Right lobe of liver (tissue), 6 donors: Measurements from ENCODE around the gene UBR1. TPM values are rescaled to one million over a fixed set of nuclear protein-coding genes. Genes with fewer than 3 reads are reported as not detected.
"Not testable (repeated sequence)": the region's sequence is repeated elsewhere in the genome, so short reads cannot be mapped to it uniquely, and the experiment has no call there.

Experiments
- ATAC-seq, 4 donors: fragments of 200-7000 bp; cut with Tn5 transposase; one replicate each; pipeline ENCODE4 v1.9.1; 2020; ENCODE audit warnings: mild to moderate bottlenecking in 4 of 4, moderate library complexity in 4 of 4
- DNase-seq, 3 donors: peaks; one replicate each; pipeline ENCODE4 v3.0.0-alpha.2; 2020
- H3K27ac ChIP-seq, 3 donors: fragments of 200-600 bp; one replicate each; pipeline ENCODE4 v1.8.0; 2022
- H3K27me3 ChIP-seq, 2 donors: fragments of 200-600 bp; one replicate each; pipeline ENCODE4 v1.8.0; 2022
- H3K36me3 ChIP-seq, 4 donors: fragments of 200-600 bp; sonication (generic) in 1 of 4; one replicate each; pipeline versions ENCODE4 v1.5.1 to v1.8.0; 2017 to 2022; ENCODE audit warnings: control low read depth in 1 of 4
- H3K4me1 ChIP-seq, 4 donors: fragments of 200-600 bp; sonication (generic) in 1 of 4; one replicate each; pipeline versions ENCODE4 v1.5.1 to v1.8.0; 2017 to 2022; ENCODE audit warnings: control low read depth in 1 of 4
- H3K4me3 ChIP-seq, 3 donors: fragments of 200-600 bp; one replicate each; pipeline ENCODE4 v1.8.0; 2022
- H3K9me3 ChIP-seq, 4 donors: fragments of 200-600 bp; sonication (generic) in 1 of 4; one replicate each; pipeline versions ENCODE4 v1.5.1 to v1.8.0; 2017 to 2022; ENCODE audit warnings: control low read depth in 1 of 4
- CTCF ChIP-seq, 4 donors: fragments of 200-600 bp in 3 of 4; fragments of 450-650 bp in 1 of 4; IDR thresholded peaks; one replicate each; pipeline versions ENCODE4 v1.5.1 to v1.8.0; 2016 to 2022; ENCODE audit warnings: antibody characterized with exemption in 4 of 4, mild to moderate bottlenecking in 2 of 4
- POLR2A ChIP-seq: fragments of 450-650 bp; IDR thresholded peaks from one replicate; pipeline ENCODE4 v1.6.1; 2017; ENCODE audit warnings: antibody characterized with exemption, mild to moderate bottlenecking
- WGBS: methylation state at CpG from one replicate; pipeline ENCODE4 v1.1.6; 2018; ENCODE audit warnings: low coverage, low lambda C conversion rate; ENCODE audit not compliant: insufficient coverage; ENCODE audit errors: missing lambda C conversion rate; 5-methylcytosine and 5-hydroxymethylcytosine counted together
- intact Hi-C, 2 donors: fragments of 100-400 bp; cut with DNase I; formaldehyde crosslinking; loops; one replicate each; pipeline versions ENCODE4 v1.11.2 to v1.14.1; 2022
- total RNA-seq, 6 experiments: library from RNA; depleted of rRNA in 2 of 6; stranded (reverse); fragments of >200 nt in 2 of 6; fragmentation: NEBNext Ultra II Directional in 3 of 6; extraction: Animal tissue kit (Norgen Biotek cat#: 25700) in 3 of 6; gene quantifications; one replicate each; pipeline versions ENCODE4 v1.1.0 to v1.2.4, GENCODE V29; 2016 to 2023
- donor health status: DM: no; HTN: yes; CAD: no.
- donor health status: DM: no; HTN: no; CAD: no.
- donor health status: DM: no; HTN: no; CAD: no.
- donor health status: DM: no; HTN: yes; CAD: no.
- donor health status: DM: no; HTN: yes; CAD: no.

The UBR1 gene
- total RNA-seq, 6 experiments from 2014 or later, result 8.8 to 15.6 (median 10.6) TPM

- no peak for DNase-seq
- H3K4me1 ChIP-seq, result no peaks in the 10 kb centered on the region
- H3K36me3 ChIP-seq, result peaks cover 0 to 63% (median 18%) of the 10 kb centered on the region in 4 donors
Observed at GRCh38 chr15:43025150-43025549, 80.7 kb downstream of the UBR1 start.

GRCh38 chr15:43014671-43015070, 91.2 kb downstream of the UBR1 start:
- H3K27me3 ChIP-seq, ATAC-seq, DNase-seq, H3K9me3 ChIP-seq, H3K4me1 ChIP-seq, intact Hi-C loops, H3K27ac ChIP-seq, H3K4me3 ChIP-seq: not testable (repeated sequence)
- peaks cover 0 to 24% (median 3%) of the 10 kb centered on the region in 4 donors for H3K36me3 ChIP-seq
- no CpG with 5 or more reads among the region's 31 CpGs for WGBS

More at GRCh38 chr15:43025150-43025549, 80.7 kb downstream of the UBR1 start:
- no peak for ATAC-seq
- no peaks in the 10 kb centered on the region for H3K27me3 ChIP-seq
- H3K27ac ChIP-seq, result no peak overlapping the region
- no peaks in the 10 kb centered on the region for H3K9me3 ChIP-seq
- no peak overlapping the region for H3K4me3 ChIP-seq
- intact Hi-C loops, result no loop called here
- no peak for TF ChIP-seq POLR2A
- no peak for TF ChIP-seq CTCF (IDR thresholded peaks at IDR 0.05)

- H3K9me3 ChIP-seq, result no peaks in the 10 kb centered on the region
- H3K36me3 ChIP-seq, result peaks cover 0 to 14% (median 2%) of the 10 kb centered on the region in 4 donors
- no peak for TF ChIP-seq CTCF (IDR thresholded peaks at IDR 0.05)
- no peak for TF ChIP-seq POLR2A
- H3K27ac ChIP-seq, result no peak overlapping the region
- no peaks in the 10 kb centered on the region for H3K4me1 ChIP-seq
- ATAC-seq, result no peak
- intact Hi-C loops, result no loop called here
- no CpG with 5 or more reads among the region's 3 CpGs for WGBS
- no peak overlapping the region for H3K4me3 ChIP-seq
- DNase-seq, result no peak
- H3K27me3 ChIP-seq, result no peaks in the 10 kb centered on the region
Observed at GRCh38 chr15:43009206-43009605, 96.6 kb downstream of the UBR1 start.

GRCh38 chr15:43008150-43008549, 97.7 kb downstream of the UBR1 start:
- Histone ChIP-seq H3K36me3 (peaks cover 0 to 23% (median 2%) of the 10 kb centered on the region in 4 donors), H3K4me3 (no peak overlapping the region), H3K27ac (no peak overlapping the region), H3K27me3 (no peaks in the 10 kb centered on the region), H3K4me1 (no peaks in the 10 kb centered on the region), H3K9me3 (no peaks in the 10 kb centered on the region)
- no peak for ATAC-seq
- no peak for DNase-seq
- no CpG with 5 or more reads among the region's 14 CpGs for WGBS
- no peak for TF ChIP-seq POLR2A
- intact Hi-C loops, result no loop called here

- no peaks in the 10 kb centered on the region for H3K27me3 ChIP-seq
- intact Hi-C loops, result no loop called here
- 90% methylated on average over 1 of the region's 1 CpG for WGBS
- H3K36me3 ChIP-seq, result peaks cover 0 to 26% (median 4%) of the 10 kb centered on the region in 4 donors
- no peak for DNase-seq
- no peaks in the 10 kb centered on the region for H3K4me1 ChIP-seq
- TF ChIP-seq POLR2A (no peak), CTCF (IDR thresholded peaks at IDR 0.05) (no peak)
- no peaks in the 10 kb centered on the region for H3K9me3 ChIP-seq
- H3K27ac ChIP-seq, result no peak overlapping the region
- ATAC-seq, result no peak
- no peak overlapping the region for H3K4me3 ChIP-seq
Observed at GRCh38 chr15:43007551-43007950, 98.3 kb downstream of the UBR1 start.

- 82% methylated on average over 3 of the region's 3 CpGs for WGBS
- TF ChIP-seq CTCF (IDR thresholded peaks at IDR 0.05) (no peak), POLR2A (no peak)
- peaks cover 0 to 20% (median 6%) of the 10 kb centered on the region in 4 donors for H3K36me3 ChIP-seq
- intact Hi-C loops, result no loop called here
- no peaks in the 10 kb centered on the region for H3K9me3 ChIP-seq
- H3K27ac ChIP-seq, result no peak overlapping the region
- H3K4me3 ChIP-seq, result no peak overlapping the region
- ATAC-seq (no peak), DNase-seq (no peak)
- H3K27me3 ChIP-seq, result no peaks in the 10 kb centered on the region
- H3K4me1 ChIP-seq, result no peaks in the 10 kb centered on the region
Observed at GRCh38 chr15:43006991-43007390, 98.8 kb downstream of the UBR1 start.

- intact Hi-C loops, H3K4me1 ChIP-seq: not testable (repeated sequence)
Observed at GRCh38 chr15:43004886-43005595, 100.8 kb downstream of the UBR1 start.

More at GRCh38 chr15:43004886-43005595, 100.8 kb downstream of the UBR1 start:
- not testable (repeated sequence) for H3K4me3 ChIP-seq, H3K9me3 ChIP-seq, H3K27ac ChIP-seq, ATAC-seq, H3K27me3 ChIP-seq, DNase-seq
- peaks cover 0 to 16% (median 6%) of the 10 kb centered on the region in 4 donors for H3K36me3 ChIP-seq
- 90% methylated on average over 2 of the region's 42 CpGs for WGBS
